Muscle layer of colon (tissue), 2 donors: ENCODE data around the gene ATP11A.
"Not testable (repeated sequence)": the region's sequence is repeated elsewhere in the genome, so short reads cannot be mapped to it uniquely, and the experiment has no call there.

Source experiments
- H3K27ac ChIP-seq: one replicate; pipeline ENCODE4 v1.7.0; 2013; ENCODE audit warnings: low read depth, mild to moderate bottlenecking, low read length, moderate library complexity
- H3K27me3 ChIP-seq, 2 donors: one replicate each; pipeline ENCODE4 v1.7.0; 2013; ENCODE audit warnings: low read length in 2 of 2, mild to moderate bottlenecking in 2 of 2; ENCODE audit not compliant: insufficient read depth in 2 of 2, control insufficient read depth in 1 of 2
- H3K36me3 ChIP-seq: one replicate; pipeline ENCODE4 v1.7.0; 2013; ENCODE audit warnings: mild to moderate bottlenecking, low read length; ENCODE audit not compliant: insufficient read depth
- H3K4me1 ChIP-seq: one replicate; pipeline ENCODE4 v1.7.0; 2013; ENCODE audit warnings: mild to moderate bottlenecking, low read length; ENCODE audit not compliant: insufficient read depth
- H3K4me3 ChIP-seq, 2 donors: one replicate each; pipeline ENCODE4 v1.7.0; 2013; ENCODE audit warnings: low read length in 2 of 2, low read depth in 1 of 2, mild to moderate bottlenecking in 1 of 2, moderate library complexity in 1 of 2
- H3K9ac ChIP-seq: one replicate; pipeline ENCODE4 v1.7.0; 2013; ENCODE audit warnings: low read length
- H3K9me3 ChIP-seq: one replicate; pipeline ENCODE4 v1.7.0; 2013; ENCODE audit warnings: mild to moderate bottlenecking, low read length
- donor health status: abdominal sarcoma.
- donor health status: Adenocarcinoma of cecum.

Gene ATP11A

DNA sequence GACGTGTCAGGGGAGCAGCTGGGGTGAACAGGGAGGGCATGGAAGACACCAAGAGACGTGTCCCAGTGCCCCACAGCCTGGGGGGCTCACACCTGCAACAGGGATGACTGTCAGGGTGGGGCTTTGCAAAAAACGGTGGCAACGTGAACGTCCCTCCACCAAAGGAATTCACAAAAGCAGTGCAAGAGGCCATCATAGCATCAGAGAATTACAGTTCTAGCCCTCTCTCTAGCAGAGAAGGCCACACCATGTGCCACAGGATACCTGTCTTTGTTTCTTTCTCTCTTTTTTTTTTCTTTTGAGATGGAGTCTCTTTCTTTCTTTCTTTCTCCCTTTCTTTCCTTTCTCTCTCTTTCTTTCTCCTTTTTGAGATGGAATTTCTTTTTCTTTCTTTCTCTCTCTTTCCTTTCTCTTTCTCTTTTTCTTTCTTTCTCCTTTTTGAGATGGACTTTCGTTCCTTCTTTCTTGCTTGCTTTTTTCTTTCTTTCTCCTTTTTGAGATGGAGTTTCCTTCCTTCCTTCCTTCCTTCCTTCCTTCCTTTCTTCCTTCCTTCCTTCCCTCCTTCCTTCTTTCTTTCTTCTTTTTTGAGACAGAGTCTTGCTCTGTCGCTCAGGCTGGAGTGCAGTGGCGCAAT lies 17.1 kb upstream of the ATP11A start:
- H3K9ac ChIP-seq, result no peak overlapping the region
- H3K9me3 ChIP-seq, result no peaks in the 10 kb centered on the region
- H3K36me3 ChIP-seq, result no peaks in the 10 kb centered on the region
- no peak overlapping the region for H3K27ac ChIP-seq
- H3K4me1 ChIP-seq, result no peaks in the 10 kb centered on the region
- no peak overlapping the region for H3K4me3 ChIP-seq
- no peaks in the 10 kb centered on the region for H3K27me3 ChIP-seq

- no peaks in the 10 kb centered on the region for H3K36me3 ChIP-seq
- no peak overlapping the region for H3K9ac ChIP-seq
- H3K4me1 ChIP-seq, result no peaks in the 10 kb centered on the region
- peak overlapping the region; percentile 52 for H3K27ac ChIP-seq
- no peak overlapping the region for H3K4me3 ChIP-seq
- H3K27me3 ChIP-seq, result no peaks in the 10 kb centered on the region
- H3K9me3 ChIP-seq, result no peaks in the 10 kb centered on the region
These were observed 15.1 kb upstream of the ATP11A start for GRCh38 chr13:112674412-112675365.

DNA sequence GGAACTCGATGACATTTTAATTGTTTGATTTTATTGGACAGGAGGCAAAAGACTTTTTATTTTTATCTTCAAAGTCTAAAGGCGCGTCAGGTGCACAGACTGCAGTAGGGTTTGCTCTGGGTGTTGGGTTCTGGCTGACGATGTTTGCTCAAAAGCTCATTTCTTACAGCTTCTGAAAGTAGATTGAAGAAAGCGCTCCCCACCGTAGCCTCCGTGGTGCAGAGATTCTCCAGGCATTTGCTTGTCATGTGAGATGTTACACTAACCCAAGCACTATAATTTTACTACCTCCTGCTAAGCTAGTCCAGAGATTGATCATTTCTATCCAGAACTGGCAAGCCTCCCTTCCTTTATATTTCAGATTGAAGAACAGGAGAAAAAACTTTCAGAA lies 14.5 kb upstream of the ATP11A start:
- Histone ChIP-seq H3K4me3 (no peak overlapping the region), H3K9me3 (no peaks in the 10 kb centered on the region), H3K9ac (no peak overlapping the region), H3K36me3 (no peaks in the 10 kb centered on the region), H3K4me1 (no peaks in the 10 kb centered on the region), H3K27me3 (no peaks in the 10 kb centered on the region), H3K27ac (no peak overlapping the region)

GRCh38 chr13:112677421-112677962 lies 12.3 kb upstream of the ATP11A start:
- H3K27me3 ChIP-seq, H3K9ac ChIP-seq: not testable (repeated sequence)

GRCh38 chr13:112679381-112679780 lies 10.5 kb upstream of the ATP11A start:
- Histone ChIP-seq H3K27ac (no peak overlapping the region), H3K9me3 (no peaks in the 10 kb centered on the region), H3K4me3 (no peak overlapping the region), H3K27me3 (no peaks in the 10 kb centered on the region), H3K9ac (no peak overlapping the region), H3K4me1 (no peaks in the 10 kb centered on the region), H3K36me3 (no peaks in the 10 kb centered on the region)

More at GRCh38 chr13:112677421-112677962, 12.3 kb upstream of the ATP11A start:
- not testable (repeated sequence) for H3K27ac ChIP-seq, H3K9me3 ChIP-seq, H3K4me3 ChIP-seq, H3K36me3 ChIP-seq, H3K4me1 ChIP-seq

DNA sequence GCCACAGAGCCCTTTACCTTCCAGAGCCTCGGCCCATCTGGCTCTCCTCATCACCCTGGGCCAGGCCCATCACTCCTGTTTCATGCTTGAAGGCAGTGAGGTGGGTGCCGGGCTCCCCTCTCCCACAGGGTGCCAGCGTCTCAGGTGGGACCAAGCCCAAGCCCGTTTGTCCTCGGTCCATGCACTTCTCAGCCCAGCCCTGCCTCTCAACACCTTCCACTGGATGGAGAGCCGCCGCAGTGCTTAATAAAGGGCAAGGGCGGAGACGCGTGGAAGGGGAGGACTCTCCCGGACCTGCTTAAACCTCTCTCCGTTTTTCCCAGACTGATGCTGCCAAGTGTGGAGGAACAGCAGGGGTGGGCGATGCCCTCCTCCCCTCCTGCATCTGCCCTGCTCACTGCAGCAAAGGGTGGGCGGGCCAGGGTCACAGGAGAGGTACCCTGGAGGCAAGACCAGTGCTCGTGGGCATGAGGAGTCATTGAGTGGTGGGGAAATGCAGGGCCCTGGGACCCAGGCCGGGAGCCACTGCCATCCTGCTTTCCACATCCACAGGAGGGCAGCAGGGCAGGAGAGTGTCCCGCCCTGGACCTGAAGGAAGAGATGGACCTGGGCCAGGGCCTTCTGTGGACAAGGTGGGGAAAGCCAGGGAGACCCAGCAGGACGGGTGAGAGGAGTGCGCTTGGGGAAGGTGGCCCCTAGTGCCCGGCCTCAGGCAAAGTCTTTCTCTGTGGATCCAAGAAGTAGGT lies 9.7 kb upstream of the ATP11A start:
- no peaks in the 10 kb centered on the region for H3K27me3 ChIP-seq
- no peak overlapping the region for H3K27ac ChIP-seq
- H3K4me3 ChIP-seq, result no peak overlapping the region
- H3K9me3 ChIP-seq, result no peaks in the 10 kb centered on the region
- H3K4me1 ChIP-seq, result no peaks in the 10 kb centered on the region
- H3K9ac ChIP-seq, result no peak overlapping the region
- no peaks in the 10 kb centered on the region for H3K36me3 ChIP-seq

- H3K27ac ChIP-seq, result no peak overlapping the region
- no peaks in the 10 kb centered on the region for H3K36me3 ChIP-seq
- H3K4me3 ChIP-seq, result no peak overlapping the region
- no peaks in the 10 kb centered on the region for H3K9me3 ChIP-seq
- H3K9ac ChIP-seq, result no peak overlapping the region
- no peaks in the 10 kb centered on the region for H3K4me1 ChIP-seq
- no peaks in the 10 kb centered on the region for H3K27me3 ChIP-seq
These were observed 9.0 kb upstream of the ATP11A start for GRCh38 chr13:112680741-112681360.

- H3K4me3 ChIP-seq, result no peak overlapping the region
- H3K9me3 ChIP-seq, result no peaks in the 10 kb centered on the region
- H3K27me3 ChIP-seq, result no peaks in the 10 kb centered on the region
- H3K36me3 ChIP-seq, result no peaks in the 10 kb centered on the region
- H3K4me1 ChIP-seq, result no peaks in the 10 kb centered on the region
- H3K9ac ChIP-seq, result no peak overlapping the region
- no peak overlapping the region for H3K27ac ChIP-seq
These were observed 6.3 kb upstream of the ATP11A start for GRCh38 chr13:112683581-112683980.

DNA sequence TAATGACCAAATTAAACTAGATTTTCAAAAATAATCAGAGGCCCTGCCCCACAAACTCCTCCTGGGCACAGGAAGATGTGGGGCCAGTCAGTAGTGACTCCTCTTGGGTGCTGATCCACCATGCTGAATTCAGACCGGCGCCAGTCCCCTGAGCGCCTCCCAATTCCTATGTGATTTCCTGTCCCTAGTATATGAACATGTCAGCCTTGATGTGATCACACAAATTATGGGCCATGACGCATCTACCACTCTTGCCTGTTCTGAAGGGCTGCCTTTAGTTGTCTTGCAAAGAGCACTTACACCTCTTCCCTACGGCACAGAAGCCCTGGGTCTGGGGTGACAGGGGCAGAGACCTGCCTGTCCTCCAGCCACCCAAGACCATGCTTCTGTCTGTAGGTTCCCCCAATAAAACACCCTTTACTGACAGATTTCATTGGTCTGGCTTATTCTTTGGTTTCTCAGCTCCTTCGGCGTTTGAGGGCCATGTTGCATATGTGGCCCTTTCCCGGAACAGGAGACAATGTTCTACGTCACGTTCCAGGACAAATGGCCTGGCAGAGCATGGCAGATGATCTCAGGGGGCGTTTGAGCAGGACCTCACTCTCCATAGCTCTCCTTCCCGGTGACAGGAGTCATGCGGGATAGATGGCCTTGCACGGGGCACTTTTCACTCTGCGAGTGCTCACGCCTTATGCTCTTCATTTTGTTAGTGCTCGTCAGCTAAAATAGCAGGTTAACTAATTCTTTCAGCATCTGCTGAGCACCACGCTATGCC lies 5.6 kb upstream of the ATP11A start:
- no peak overlapping the region for H3K27ac ChIP-seq
- H3K4me3 ChIP-seq, result no peak overlapping the region
- H3K27me3 ChIP-seq, result no peaks in the 10 kb centered on the region
- no peaks in the 10 kb centered on the region for H3K4me1 ChIP-seq
- no peak overlapping the region for H3K9ac ChIP-seq
- no peaks in the 10 kb centered on the region for H3K36me3 ChIP-seq
- H3K9me3 ChIP-seq, result no peaks in the 10 kb centered on the region

DNA sequence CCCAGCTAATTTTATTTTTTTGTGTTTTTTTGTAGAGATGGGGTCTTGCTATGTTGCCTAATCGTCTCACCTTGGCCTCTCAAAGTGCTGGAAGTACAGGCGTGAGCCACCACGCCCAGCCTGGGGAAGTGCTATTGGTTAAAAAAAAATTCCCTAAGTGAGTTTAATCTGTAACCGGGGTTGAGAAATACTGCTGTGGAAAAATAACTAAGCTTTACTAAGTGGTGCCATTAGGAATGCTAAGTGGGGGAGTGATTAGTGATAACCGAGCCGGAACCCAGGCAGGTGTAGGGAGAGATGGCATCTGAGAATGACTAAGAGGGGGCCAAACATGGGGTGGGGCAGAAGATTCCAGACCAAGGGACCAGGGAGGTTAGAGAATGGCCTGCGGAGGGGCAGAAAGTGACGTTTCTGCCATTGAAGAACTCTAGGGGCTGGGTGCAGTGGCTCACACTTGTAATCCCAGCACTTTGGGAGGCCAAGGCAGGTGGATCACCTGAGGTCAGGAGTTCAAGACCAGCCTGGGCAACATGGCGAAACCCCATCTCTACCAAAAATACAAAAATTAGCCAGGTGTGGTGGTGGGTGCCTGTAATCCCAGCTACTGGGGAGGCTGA lies 4.5 kb upstream of the ATP11A start:
- not testable (repeated sequence) for H3K27me3 ChIP-seq, H3K36me3 ChIP-seq, H3K4me1 ChIP-seq, H3K27ac ChIP-seq, H3K9me3 ChIP-seq, H3K9ac ChIP-seq, H3K4me3 ChIP-seq
